Measurements from ENCODE around the gene SUSD3.

DNA sequence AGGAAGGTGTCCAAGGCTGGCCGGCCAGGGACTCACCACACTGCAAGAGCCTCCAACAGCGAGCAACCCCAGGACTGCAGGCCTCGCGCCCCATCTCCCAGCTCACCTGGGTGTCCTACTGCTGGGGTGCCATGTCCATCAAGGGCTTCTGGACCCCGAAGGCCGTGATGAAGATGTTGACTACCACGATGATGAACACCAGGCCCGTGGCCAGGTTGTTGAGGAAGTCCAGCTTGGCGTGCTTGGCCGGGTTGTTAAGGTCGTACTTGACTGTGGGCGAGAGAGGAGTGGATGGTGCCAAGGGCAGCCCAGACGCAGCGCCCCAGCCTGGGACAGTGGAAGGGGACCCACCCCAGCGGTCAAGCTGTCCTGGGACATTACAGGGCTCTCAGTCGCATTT is 66.3 kb downstream of the SUSD3 start:
- TF ChIP-seq, protein P1, sequence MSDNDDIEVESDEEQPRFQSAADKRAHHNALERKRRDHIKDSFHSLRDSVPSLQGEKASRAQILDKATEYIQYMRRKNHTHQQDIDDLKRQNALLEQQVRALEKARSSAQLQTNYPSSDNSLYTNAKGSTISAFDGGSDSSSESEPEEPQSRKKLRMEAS (IDR thresholded peaks at IDR 0.05; ENCODE audit: low read depth, low read length) = no peak
- TF ChIP-seq, protein P2, sequence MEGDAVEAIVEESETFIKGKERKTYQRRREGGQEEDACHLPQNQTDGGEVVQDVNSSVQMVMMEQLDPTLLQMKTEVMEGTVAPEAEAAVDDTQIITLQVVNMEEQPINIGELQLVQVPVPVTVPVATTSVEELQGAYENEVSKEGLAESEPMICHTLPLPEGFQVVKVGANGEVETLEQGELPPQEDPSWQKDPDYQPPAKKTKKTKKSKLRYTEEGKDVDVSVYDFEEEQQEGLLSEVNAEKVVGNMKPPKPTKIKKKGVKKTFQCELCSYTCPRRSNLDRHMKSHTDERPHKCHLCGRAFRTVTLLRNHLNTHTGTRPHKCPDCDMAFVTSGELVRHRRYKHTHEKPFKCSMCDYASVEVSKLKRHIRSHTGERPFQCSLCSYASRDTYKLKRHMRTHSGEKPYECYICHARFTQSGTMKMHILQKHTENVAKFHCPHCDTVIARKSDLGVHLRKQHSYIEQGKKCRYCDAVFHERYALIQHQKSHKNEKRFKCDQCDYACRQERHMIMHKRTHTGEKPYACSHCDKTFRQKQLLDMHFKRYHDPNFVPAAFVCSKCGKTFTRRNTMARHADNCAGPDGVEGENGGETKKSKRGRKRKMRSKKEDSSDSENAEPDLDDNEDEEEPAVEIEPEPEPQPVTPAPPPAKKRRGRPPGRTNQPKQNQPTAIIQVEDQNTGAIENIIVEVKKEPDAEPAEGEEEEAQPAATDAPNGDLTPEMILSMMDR (IDR thresholded peaks at IDR 0.05; ENCODE audit: low read depth, low read length) = no peak

All from NB4 (cell line).